GM18909 (cell line): ENCODE results near the gene TRAM1L1.

ENCODE experiments used
- ATAC-seq: cut with Tn5 transposase; IDR thresholded peaks from one replicate; pipeline ENCODE4 v1.9.1; 2021; ENCODE audit warnings: mild to moderate bottlenecking; ENCODE audit not compliant: unreplicated experiment, poor library complexity

Gene TRAM1L1

DNA sequence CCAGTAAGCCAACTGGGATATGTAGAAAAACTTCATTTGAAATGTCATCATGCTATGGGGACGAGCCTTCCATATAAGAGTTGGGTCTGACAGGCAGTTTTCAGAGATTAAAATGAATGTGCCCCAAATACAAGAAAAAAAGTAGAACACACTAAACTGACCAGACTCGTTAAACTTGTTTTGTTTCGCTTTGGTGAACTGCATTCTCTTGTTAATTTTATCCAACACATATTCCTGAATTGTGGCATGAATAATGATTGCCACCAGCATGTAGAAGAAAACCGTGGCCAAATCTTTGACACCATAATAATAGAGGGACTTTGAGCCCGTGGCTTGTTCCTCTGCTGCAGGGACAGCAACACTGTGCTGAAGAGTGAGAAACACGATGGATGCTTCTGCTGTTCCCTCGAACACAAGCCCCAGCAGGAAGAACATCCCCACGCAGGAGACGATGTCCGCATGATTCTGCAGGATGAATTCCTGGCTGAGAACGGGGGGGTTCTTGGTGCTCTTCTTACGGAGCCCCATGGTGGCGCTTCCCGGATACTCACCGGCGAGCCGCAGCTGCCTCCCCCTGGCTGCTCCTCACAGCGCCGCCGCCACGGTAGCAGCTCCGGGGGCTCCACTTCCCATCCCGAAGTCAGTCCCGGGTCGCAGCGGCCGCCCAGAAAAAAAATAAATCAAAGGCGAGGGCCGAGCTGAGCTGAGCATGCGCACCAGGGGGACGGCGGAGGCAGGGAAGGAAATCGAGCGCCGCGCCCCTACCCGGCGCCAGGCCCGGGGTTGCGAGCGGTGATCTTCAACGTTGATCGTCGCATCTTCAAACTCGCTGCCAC is at the start of gene TRAM1L1:
TSS of gene TRAM1L1 (minus strand) at position 711 of the 836 bp plus-strand sequence. CDS start at position 528, 183 bp downstream.
- peak; percentile 76 for ATAC-seq

- ATAC-seq, result peak; percentile 48
Observed at GRCh38 chr4:117134386-117134785, 49.0 kb upstream of the TRAM1L1 start.

DNA sequence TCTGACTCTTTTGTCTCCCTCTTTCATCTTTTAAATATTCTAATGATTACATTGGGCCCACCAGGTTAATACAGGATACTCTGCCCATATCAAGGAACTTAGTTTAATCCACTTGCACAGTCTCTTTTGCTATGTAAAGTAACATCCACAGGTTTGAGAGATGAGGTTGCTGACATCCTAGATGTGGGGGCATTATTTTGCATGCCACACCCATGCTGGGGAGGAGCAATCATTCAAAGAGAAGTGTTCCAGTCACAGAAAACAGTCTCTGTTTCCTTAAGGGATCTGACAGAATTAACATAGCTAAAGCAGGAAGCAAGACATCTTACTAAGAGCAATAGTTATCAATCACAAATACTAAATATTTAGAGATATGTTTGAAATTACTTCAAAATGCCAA is 11.5 kb upstream of the TRAM1L1 start:
- no peak for ATAC-seq

- ATAC-seq, result no peak
Observed at GRCh38 chr4:117096462-117096861, 11.1 kb upstream of the TRAM1L1 start.

- ATAC-seq, result no peak
Observed at GRCh38 chr4:117093571-117093970, 8.2 kb upstream of the TRAM1L1 start.

GRCh38 chr4:117077760-117078159 is 7.6 kb downstream of the TRAM1L1 start:
- ATAC-seq, result no peak

DNA sequence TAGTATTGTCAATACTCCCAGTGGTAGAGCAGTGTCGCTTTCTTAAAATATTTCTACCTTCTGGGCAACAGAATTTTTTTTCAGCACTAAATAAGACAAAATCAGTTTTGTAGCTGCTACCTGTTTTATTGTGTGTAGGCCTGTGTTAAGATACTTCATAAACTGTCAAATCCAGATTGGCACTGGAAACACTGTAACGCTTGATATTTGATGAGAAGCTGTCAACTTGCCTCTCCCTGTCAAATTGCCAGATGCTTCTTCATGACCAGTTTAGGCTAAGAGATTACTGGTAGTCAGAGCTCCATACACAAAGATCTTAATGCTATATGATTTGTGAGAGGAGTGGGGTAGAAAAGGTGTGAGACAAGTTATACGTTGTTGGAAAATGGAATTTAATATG is 17.3 kb downstream of the TRAM1L1 start:
- ATAC-seq, result no peak

GRCh38 chr4:117063961-117064696 is 21.2 kb downstream of the TRAM1L1 start:
- ATAC-seq, result no peak

DNA sequence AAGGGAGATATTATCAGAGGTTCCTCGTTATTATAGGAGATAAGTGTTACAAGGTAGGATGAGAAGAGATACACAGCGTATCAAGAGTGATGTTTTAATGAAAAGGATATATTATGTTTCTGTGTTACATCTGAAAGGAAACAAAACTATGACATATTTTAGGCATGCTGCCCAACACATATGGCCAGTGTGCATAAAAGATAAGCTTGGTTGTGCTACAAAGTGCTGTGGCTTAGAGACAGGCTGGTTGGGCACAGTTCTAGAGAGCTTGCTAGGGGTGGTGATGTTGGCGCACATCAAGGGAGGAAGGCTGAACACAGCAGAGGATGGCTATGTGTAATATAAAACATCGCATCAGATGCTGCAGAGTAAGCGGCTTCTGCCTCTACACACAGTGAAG is 42.4 kb downstream of the TRAM1L1 start:
- ATAC-seq, result no peak
